ENCODE results near the gene ATF6. TPM values are rescaled to one million over a fixed set of nuclear protein-coding genes. Genes with fewer than 3 reads are reported as not detected.

ATF6 gene
- total and polyA plus RNA-seq, 2 of the 8 experiments (the other 6 are each of a cell fraction or from before 2014, with no cell fraction given) = 4.6 to 10.0 TPM

DNA sequence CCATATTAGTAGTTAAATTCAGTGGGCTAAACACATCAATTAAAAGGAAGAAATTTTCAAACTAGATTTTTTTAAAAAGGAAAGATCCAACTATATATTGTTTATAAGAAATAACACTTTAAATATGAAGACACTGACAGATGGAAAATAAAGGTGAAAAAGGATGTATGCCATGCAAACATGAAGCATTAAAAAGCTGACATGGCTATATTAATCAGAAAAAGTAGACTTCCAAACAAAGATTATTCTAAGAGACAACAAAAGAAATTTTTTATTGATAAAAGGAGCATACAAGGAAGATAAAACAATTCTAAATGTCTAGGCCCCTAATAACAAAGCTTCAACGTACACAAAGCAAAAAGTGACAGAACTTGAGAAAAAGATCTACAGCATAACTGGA is 92.2 kb downstream of the ATF6 start:
- Histone ChIP-seq H3K27me3 (replicated peaks in 1 of 4; ENCODE audit: control insufficient read depth in 3 of 4, extremely low read depth in 1 of 4, insufficient read depth in 3 of 4, low read length in 3 of 4) (no peaks in the 10 kb centered on the region), H3K4ac (replicated peaks; ENCODE audit: insufficient read length, low read depth, low read length) (no peak overlapping the region), H2AFZ (ENCODE audit: low read length) (no peak overlapping the region), H2AK5ac (ENCODE audit: low read depth, low read length) (no peak overlapping the region), H3K79me1 (ENCODE audit: low read depth, low read length) (no peaks in the 10 kb centered on the region), H3K56ac (replicated peaks; ENCODE audit: insufficient read length, low read depth, low read length) (no peak overlapping the region), H3K36me3 (ENCODE audit: control insufficient read depth in 2 of 4, insufficient read depth in 4 of 4, low read length in 3 of 4) (no peaks in the 10 kb centered on the region; a peak in 1 of 8 replicates), H3K27ac (ENCODE audit: low read depth, low read length) (no peak overlapping the region), H4K20me1 (replicated peaks in 1 of 2; ENCODE audit: control insufficient read depth in 1 of 2, insufficient read depth in 2 of 2, low read length in 2 of 2) (no peaks in the 10 kb centered on the region), H2BK5ac (ENCODE audit: low read depth, low read length) (no peak overlapping the region), H3K23ac (ENCODE audit: insufficient read length) (no peak overlapping the region), H4K91ac (replicated peaks; ENCODE audit: insufficient read length, low read length) (no peak overlapping the region), H3K4me2 (ENCODE audit: insufficient read depth in 1 of 2, low read depth in 2 of 2, low read length in 2 of 2) (no peak overlapping the region), H3K14ac (ENCODE audit: insufficient read length) (no peak overlapping the region), H3K9me3 (ENCODE audit: insufficient read depth in 2 of 2, low read depth in 1 of 2, low read length in 1 of 2) (no peaks in the 10 kb centered on the region), H3K79me2 (ENCODE audit: control insufficient read depth in 1 of 2, insufficient read depth in 2 of 2, low read length in 2 of 2) (no peaks in the 10 kb centered on the region), H3K9ac (replicated peaks in 1 of 4; ENCODE audit: extremely low read depth in 1 of 4, low read depth in 3 of 4, low read length in 3 of 4) (no peak overlapping the region), H2BK15ac (ENCODE audit: low read length) (no peak overlapping the region), H2BK12ac (ENCODE audit: low read depth, low read length) (no peak overlapping the region), H3K4me3 (ENCODE audit: extremely low read depth in 1 of 4, insufficient read depth in 2 of 4, low read depth in 3 of 4, low read length in 4 of 4) (no peak overlapping the region), H4K5ac (ENCODE audit: insufficient read length, low read depth, low read length) (no peak overlapping the region), H2BK20ac (ENCODE audit: low read length) (no peak overlapping the region), H2BK120ac (replicated peaks; ENCODE audit: low read depth, low read length) (no peak overlapping the region), H4K8ac (ENCODE audit: extremely low read depth, insufficient read depth, low read length) (no peak overlapping the region), H3K23me2 (ENCODE audit: low read depth, low read length) (no peaks in the 10 kb centered on the region), H3K4me1 (replicated peaks in 1 of 4; ENCODE audit: control insufficient read depth in 3 of 4, insufficient read depth in 4 of 4, low read length in 3 of 4) (no peaks in the 10 kb centered on the region), H3K18ac (ENCODE audit: extremely low read depth, low read length) (no peak overlapping the region)
- DNase-seq (ENCODE audit: low read depth in 1 of 2, low spot score in 2 of 2) (no peak), FAIRE-seq (no peak)
- 97% methylated on average over 1 of the region's 1 CpG; no CpG with 5 or more reads in 1 of the 2 experiments for WGBS, 2 experiments (ENCODE audit: extremely low coverage in 1 of 2, insufficient coverage in 1 of 2, insufficient read length in 1 of 2, insufficient replicate concordance in 2 of 2, low coverage in 1 of 2, low lambda C conversion rate in 2 of 2, missing lambda C conversion rate in 1 of 2)
- POLR2A ChIA-PET (ENCODE audit: partially characterized antibody) = interaction anchor here (0.7 kb wide), 1 partner anchor 36 kb away, joined by 3 read pairs; no protein-coding TSS in a partner anchor
- CTCF ChIA-PET (ENCODE audit: partially characterized antibody) = interaction anchor here (1.6 to 2.0 kb wide), 4 partner anchors 15 to 179 kb away, joined by 3 to 7 read pairs (median 6); no protein-coding TSS in a partner anchor
- no peak for TF ChIP-seq EP300 (IDR thresholded peaks at IDR 0.05; ENCODE audit: borderline replicate concordance in 1 of 2, low read depth in 2 of 2, low read length in 2 of 2)
- no peak for TF ChIP-seq POLR2A (IDR thresholded peaks at IDR 0.05; ENCODE audit: control extremely low read depth in 1 of 2, low read depth in 2 of 2, low read length in 2 of 2)
- no peak for TF ChIP-seq CHD2 (IDR thresholded peaks at IDR 0.05; ENCODE audit: low read length)
- no peak for TF ChIP-seq ZNF274 (IDR thresholded peaks at IDR 0.05; ENCODE audit: borderline replicate concordance, extremely low read depth, low read length)
- no peak for TF ChIP-seq KDM4A (IDR thresholded peaks at IDR 0.05; ENCODE audit: low read depth, low read length, severe bottlenecking)
- TF ChIP-seq RBBP5 (IDR thresholded peaks at IDR 0.05; ENCODE audit: borderline replicate concordance, low read depth, low read length) = no peak
- TF ChIP-seq RNF2 (IDR thresholded peaks at IDR 0.05; ENCODE audit: borderline replicate concordance, low read depth, low read length, missing control alignments, poor library complexity, severe bottlenecking) = no peak
- TF ChIP-seq JUND (IDR thresholded peaks at IDR 0.05; ENCODE audit: low read length) = no peak
- no peak for TF ChIP-seq NRF1 (IDR thresholded peaks at IDR 0.05; ENCODE audit: low read depth, low read length)
- no peak for TF ChIP-seq TAF1 (IDR thresholded peaks at IDR 0.05; ENCODE audit: low read depth, low read length)
- TF ChIP-seq EGR1 (IDR thresholded peaks at IDR 0.05; ENCODE audit: borderline replicate concordance, low read depth, low read length) = no peak
- TF ChIP-seq, protein P1, sequence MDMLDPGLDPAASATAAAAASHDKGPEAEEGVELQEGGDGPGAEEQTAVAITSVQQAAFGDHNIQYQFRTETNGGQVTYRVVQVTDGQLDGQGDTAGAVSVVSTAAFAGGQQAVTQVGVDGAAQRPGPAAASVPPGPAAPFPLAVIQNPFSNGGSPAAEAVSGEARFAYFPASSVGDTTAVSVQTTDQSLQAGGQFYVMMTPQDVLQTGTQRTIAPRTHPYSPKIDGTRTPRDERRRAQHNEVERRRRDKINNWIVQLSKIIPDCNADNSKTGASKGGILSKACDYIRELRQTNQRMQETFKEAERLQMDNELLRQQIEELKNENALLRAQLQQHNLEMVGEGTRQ (IDR thresholded peaks at IDR 0.05; ENCODE audit: low read length) = no peak
- no peak for TF ChIP-seq POU5F1 (IDR thresholded peaks at IDR 0.05; ENCODE audit: low read depth, low read length)
- TF ChIP-seq SP4 (IDR thresholded peaks at IDR 0.05; ENCODE audit: low read length) = no peak

Data from H1 (cell line).